GM18951 (cell line): Measurements from ENCODE around the gene LRRC75A.
"Not testable (repeated sequence)": the region's sequence is repeated elsewhere in the genome, so short reads cannot be mapped to it uniquely, and the experiment has no call there.

Experiments used
- POLR2A ChIP-seq: IDR thresholded peaks from 4 replicates; pipeline ENCODE4 v1.6.1; 2011; ENCODE audit warnings: mild to moderate bottlenecking; ENCODE audit not compliant: insufficient read length, insufficient read depth; ENCODE audit errors: extremely low read depth
- in situ Hi-C: fragments of 300-500 bp; cut with MboI; formaldehyde crosslinking; loops from one replicate; pipeline ENCODE4 v1.12.0; 2022; ENCODE audit warnings: low sequenced_read_pairs, mixed read lengths, inconsistent platforms; ENCODE audit not compliant: unreplicated experiment

Gene LRRC75A

DNA sequence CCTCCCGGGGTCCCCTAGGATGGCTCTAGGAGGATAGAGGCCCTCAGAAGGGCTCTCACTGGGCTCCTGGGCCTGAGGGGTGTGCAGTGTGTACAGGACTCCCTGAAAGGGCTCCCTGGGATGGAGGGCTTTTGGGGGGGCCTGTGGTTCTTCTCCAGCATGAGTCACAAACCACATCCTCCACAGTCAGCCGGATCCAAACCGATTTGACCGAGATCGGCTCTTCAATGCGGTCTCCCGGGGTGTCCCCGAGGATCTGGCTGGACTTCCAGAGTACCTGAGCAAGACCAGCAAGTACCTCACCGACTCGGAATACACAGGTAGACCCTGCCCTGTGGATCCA, 72.1 kb downstream of the LRRC75A start:
- in situ Hi-C loops, result no loop called here
- no peak for TF ChIP-seq POLR2A

DNA sequence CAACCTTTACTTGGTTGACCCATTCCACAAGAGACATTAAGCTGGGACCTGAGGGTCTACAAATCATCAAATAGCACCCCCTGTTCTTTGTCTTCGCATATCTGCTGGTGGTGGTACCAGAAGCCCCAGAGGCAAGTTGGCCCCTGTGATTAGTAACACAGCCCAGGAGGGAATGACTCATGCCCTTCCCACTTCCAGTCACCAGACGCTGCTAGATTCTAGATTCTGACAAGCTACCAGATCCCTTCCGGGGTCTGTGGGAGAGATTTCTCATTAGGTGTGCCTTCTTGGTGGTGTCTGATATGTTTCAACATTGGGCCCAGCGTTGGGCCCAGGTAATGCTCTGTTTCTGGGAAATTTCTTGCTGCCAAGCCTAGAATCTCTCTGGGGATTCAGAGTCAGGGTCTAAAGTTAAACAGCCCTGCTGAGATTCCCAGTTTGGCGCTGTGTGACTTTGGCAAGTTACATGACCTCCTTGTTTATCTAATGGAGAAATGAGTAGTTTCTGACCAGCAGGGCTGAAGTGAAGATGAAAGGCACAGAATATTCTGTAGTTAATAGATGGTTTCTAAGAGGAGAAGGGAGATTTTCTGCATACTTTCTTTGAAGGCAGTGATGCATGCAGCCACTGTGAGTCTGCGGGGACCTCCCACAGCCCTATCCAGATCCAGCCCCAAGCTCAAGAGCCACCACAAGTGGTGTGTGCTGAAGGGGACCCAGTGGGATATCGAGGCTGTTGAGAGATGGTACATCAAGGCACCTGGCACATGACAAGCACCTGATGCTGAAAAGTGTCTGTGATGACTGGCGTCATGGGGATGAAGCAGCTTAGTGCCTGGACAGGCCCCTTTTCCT, 72.7 kb downstream of the LRRC75A start:
- TF ChIP-seq POLR2A, result peak; percentile 23
- in situ Hi-C loops, result no loop called here

DNA sequence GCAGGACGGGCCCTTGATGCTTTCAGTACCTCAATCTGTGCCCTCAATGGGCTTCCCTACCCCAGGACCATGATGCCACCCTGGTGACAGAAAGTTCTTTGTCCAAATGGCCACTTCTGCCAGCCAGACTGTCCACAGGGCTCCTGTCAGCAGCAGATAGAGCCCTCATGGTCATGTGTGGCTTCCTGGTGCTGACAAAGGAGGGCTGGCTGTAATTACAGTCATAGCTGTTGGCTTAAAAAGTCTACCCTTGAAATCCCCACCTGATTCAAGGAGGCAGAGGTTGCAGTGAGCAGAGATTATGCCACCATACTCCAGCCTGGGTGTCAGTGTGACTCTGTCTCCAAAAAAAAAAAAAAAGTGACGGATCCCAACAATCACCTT, 73.3 kb downstream of the LRRC75A start:
- no peak for TF ChIP-seq POLR2A
- in situ Hi-C loops, result no loop called here

DNA sequence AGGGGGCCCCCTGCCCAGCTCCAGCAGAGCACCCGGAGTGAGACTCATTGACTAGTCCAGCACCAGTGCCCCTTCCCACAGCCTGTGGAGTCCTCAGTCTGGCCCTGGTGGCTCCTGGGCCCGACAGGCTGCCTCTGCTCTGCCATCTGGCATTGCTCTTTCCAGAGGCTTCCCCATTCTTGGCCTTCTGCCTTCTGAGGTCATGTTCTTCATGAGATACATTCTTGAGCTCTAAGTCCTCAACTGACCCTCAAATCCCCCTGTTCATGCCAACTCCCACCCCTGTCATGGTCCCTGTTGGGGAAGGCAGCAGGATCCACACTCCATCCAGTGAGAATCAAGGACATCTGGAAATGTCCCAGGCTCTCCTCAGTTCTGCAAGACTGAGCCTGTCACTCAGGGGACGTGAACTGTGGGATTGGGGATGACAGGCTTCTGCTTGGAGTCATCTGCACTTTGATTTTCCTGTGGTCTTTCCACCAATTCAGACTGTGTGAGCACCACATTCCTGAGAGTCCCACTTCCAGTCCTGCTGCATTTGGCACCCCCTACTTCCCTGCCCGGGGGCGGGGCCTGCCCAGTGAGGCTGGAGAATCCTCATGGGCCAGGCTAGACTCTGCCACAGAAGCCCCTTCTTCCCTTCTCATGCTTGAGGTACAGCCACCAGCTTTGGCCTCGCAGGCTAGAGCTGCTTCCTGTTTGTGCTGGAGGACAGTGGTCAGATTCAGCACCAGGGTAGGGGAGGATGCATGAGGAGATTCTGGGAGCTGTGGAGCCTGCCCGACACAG, 73.9 kb downstream of the LRRC75A start:
- TF ChIP-seq POLR2A, result no peak
- in situ Hi-C loops, result no loop called here

DNA sequence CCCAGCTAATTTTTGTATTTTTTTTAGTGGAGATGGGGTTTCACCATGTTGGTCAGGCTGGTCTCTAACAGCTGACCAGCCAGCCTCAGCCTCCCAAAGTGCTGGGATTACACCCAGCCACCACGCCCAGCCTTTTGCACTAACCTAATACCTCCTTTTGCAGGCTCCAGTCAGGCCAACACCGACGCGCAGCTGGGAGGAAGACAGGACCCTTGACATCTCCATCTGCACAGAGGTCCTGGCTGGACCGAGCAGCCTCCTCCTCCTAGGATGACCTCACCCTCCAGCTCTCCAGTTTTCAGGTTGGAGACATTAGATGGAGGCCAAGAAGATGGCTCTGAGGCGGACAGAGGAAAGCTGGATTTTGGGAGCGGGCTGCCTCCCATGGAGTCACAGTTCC, 74.6 kb downstream of the LRRC75A start:
- in situ Hi-C loops, result no loop called here
- no peak for TF ChIP-seq POLR2A

DNA sequence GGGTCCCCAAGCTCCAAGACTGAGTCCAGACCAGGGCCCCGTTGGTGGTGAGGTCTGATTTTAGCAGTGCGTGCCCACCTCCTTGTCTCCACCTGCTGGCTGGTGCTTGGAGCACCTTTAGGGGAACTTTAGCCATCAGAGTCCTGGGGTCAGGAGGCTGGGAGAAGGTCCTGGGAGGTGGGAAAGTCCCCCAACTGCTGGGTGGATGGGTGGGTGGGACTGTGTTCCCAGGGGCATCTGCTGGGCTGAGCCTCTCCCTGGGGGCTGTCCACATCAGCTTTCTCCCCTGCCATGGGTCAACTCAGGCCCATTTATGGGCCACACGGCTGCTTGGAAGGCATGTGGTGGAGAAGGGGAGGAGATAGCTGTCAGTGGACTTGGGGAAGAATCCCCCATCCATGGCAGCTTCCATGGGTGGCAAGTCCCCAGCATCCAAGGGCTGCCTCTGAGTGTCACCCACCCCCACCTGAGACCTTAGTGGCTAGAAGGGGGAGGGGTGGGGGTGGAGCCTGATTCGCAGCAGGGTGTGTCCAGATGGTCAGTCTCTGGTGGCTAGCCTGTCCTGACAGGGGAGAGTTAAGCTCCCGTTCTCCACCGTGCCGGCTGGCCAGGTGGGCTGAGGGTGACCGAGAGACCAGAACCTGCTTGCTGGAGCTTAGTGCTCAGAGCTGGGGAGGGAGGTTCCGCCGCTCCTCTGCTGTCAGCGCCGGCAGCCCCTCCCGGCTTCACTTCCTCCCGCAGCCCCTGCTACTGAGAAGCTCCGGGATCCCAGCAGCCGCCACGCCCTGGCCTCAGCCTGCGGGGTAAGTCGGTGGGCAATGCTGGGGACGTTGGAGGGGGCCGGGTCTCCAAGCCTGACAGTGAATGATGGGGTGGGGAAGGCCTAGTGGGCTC, 76.7 kb downstream of the LRRC75A start, which contains the start of gene TRPV2:
Gene TRPV2 (plus strand): TSS at position 541 of the 894 bp plus-strand sequence. CDS start 2,098 bp downstream, outside the sequence.
- in situ Hi-C loops, result no loop called here
- TF ChIP-seq POLR2A, result peak; percentile 65

DNA sequence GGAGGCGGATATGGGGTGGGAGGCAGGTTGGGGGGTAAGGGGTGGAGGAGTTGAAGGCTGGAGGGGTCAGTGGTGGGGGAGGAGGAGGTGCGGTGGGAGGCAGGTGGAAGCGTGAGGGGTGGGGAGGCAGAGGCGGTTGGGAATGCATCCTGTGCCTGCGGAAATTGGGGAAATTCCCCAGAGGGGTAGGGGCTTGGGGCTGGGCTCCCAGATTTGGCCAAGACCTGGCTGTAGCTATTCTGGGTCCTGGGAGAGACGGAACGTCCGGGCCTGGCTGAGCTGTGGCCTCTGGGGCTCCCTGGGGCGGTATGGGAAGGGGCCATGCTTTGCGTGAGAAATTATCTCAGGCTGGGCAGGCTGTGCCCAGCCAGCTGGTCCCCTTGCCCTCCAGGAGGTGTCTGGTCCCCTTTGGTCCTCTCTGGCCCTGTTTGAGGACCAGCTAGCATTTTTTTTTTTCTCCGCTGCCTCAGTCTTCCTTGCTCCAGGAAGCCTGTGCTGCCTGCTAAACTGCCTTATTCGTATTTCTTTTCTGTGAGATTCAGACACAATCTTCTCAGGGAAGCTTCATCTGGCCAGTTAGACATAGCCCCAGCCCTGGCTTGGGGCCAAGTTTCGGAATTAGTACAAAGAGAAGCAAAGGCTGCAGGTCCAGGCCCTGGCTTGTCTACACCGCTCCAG, 83.9 kb downstream of the LRRC75A start:
- in situ Hi-C loops, result no loop called here
- TF ChIP-seq POLR2A, result peak; percentile 41

DNA sequence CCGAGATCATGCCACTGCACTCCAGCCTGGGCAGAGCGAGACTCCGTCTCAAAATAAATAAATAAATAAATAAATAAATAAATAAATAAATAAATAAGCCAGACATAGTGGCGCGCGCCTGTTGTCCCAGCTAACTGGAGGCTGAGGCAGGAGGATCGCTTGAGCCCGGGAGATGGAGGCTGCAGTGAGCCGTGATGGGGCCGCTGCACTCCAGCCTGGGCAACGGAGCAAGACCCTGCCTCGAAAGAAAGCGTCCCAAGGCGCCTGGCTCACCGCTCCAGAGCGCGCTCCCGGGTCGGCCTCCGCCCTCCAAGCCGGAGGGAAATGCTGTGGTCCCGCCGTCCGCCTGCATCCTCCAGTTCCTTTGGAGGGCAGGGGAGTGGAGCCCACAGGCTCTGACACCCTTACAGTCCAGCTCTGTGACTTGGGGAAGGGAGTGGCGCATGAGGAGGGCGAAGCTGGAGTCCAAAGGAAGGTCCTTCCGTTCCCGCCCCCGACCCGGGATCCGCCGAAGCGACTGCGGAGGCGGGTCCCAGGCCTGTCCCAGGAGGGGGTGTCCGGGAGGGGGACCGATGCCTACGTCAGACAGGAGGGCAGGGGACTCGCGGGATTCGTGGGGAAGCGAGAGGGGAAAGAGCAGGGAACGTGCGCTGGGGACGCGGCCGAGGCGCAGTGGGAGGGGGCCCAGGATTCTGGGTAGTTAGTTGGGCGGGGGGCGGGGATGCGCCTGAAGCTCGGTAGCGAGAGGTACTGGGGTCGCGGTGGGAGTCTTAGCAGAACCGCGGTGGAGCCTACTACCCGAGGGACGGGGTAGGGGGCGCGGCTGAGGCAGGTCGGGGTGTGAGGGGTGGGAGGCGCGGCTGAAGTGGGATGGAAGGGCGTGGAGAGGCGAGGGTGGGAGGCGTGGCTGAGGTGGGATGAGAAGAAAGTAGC, 85.0 kb downstream of the LRRC75A start:
- peak; percentile 34 for TF ChIP-seq POLR2A
- in situ Hi-C loops, result no loop called here

DNA sequence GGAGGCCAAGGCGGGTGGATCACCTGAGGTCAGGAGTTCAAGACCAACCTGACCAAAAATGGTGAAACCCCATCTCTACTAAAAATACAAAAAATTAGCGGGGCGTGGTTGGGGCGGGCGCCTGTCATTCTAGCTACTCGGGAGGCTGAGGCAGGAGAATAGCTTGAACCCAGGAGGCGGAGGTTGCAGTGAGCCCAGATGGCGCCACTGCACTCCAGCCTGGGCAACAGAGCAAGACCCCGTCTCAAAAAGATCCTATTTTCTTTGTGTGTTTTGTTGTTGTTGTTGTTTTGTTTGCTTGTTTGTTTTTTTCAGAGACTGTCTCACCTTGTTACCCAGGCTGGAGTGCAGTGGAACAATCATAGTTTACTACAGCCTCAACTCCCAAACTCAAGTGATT, 88.1 kb downstream of the LRRC75A start:
- in situ Hi-C loops, result not testable (repeated sequence)

DNA sequence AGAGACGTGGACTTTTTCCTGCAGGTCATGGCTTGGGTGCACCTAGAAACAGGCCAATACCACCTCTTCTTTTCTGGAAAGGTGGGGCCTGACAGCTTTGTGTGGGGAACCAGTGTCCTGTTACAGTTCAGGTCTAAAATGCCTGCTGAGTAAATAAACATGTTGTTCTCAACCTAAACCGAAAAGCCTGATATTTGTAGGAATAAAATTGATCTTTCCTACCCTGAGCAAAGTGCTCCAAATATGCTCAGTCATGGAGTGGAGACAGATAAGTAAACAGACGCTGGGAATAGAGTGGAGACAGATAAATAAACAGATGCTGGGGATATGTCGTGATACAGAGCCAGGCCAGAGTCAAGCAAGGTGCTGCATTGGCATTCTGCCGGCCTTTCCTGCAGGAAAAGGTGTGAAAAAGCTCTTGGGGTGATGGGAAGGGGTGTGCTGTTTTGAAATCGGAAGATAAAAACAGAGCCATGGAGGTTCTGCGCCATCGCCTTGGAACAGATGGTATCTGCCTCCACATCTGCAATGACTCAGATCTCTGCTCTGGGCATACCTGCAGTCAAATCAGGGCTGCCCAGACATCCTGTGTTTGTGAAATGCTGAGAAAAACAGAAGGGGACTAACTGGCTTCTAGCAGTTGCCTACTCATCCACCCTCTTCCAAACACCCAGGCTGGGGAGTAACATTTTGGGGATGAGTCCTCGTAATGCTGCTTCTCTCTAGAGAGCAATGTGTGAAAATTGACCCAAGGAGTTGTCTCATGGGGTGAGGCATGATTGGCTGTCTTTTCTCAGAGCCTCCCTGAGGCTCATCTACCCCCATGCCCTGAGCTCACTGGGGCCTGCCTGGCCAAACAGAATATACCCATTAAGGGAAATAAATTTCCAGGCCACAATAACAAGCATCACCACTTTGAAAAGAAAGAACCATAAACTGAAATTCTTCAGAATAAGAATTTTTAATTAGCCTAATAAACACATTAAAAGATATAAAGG, 93.4 kb downstream of the LRRC75A start:
- no peak for TF ChIP-seq POLR2A
- in situ Hi-C loops, result no loop called here

DNA sequence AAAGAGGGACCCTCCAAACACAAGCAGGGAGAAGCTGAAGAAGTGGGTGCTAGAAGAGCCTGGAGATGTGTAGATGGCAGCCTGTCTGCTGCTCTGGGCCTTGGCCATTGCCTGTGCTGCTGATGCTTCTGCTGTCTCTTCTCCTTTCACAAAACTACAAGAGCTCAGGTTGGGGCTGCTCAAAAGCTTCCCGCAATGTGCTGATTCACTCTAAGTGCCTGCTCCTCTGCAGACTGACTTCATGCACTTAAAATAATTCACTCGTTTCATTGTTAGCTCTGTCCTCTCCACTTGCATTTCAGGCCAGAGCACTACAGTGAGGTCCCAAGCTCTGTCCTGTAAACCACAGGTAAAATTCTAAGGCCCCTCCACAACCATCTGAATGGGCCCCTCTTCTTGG, 95.3 kb downstream of the LRRC75A start:
- in situ Hi-C loops, result not testable (repeated sequence)

DNA sequence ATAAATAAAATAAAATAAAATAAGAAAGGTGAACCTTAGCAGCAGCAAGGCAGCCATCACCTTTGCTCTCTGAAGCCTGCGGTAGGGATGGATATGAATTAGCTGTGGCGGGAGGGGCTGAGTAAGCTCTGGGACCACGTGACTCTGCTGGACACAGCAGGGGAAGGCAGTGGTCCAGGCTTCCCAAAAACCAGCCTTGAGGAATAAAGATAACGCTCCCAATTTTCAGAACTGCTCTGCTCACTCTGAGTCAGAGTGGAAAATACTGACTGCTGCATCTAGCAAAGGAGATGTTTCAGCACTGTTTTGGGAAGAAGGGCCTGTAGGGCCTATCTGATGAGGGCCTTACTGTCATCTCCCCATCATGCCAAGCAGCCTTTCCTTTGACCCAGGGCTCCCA, 96.1 kb downstream of the LRRC75A start:
- in situ Hi-C loops, result not testable (repeated sequence)

DNA sequence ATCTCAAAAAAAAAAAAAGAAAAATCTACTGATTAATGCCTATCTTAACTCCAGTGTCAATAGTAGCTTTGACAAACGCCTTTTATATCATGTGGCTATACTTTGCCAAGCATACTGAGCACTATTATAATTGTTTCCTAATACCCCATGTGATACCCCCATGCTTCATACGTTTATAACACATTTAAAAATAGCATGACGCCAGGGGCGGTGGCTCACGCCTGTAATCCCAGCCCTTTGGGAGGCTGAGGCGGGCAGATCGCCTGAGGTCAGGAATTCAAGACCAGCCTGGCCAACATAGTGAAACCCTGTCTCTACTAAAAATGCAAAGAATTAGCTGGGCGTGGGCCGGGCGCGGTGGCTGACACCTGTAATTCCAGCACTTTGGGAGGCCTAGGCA, 99.5 kb downstream of the LRRC75A start:
- in situ Hi-C loops, result not testable (repeated sequence)
